H9 (cell line): Measurements from ENCODE around the gene APOLD1. TPM values are rescaled to one million over a fixed set of nuclear protein-coding genes. Genes with fewer than 3 reads are reported as not detected.
"Not testable (repeated sequence)": the region's sequence is repeated elsewhere in the genome, so short reads cannot be mapped to it uniquely, and the experiment has no call there.

ENCODE experiments used
- DNase-seq: peaks from one replicate; pipeline ENCODE4 v3.0.0-alpha.2; 2017
- H2AFZ ChIP-seq: one replicate; pipeline ENCODE4 v1.6.1; 2013; ENCODE audit warnings: mild to moderate bottlenecking, low read length, control low read depth, moderate library complexity
- H2AK5ac ChIP-seq: 2 replicates; pipeline ENCODE4 v1.6.1; 2013; ENCODE audit warnings: low read length, control low read depth, mixed read lengths; ENCODE audit not compliant: insufficient read length
- H2BK120ac ChIP-seq: one replicate; pipeline ENCODE4 v1.6.1; 2013; ENCODE audit warnings: low read depth, mild to moderate bottlenecking, low read length, control low read depth, inconsistent platforms; ENCODE audit not compliant: poor library complexity, severe bottlenecking
- H2BK12ac ChIP-seq: 2 replicates; pipeline ENCODE4 v1.6.1; 2013; ENCODE audit warnings: low read length, control low read depth, mixed read lengths, low read depth; ENCODE audit not compliant: insufficient read length
- H2BK15ac ChIP-seq: 2 replicates; pipeline ENCODE4 v1.6.1; 2013; ENCODE audit warnings: low read depth, low read length, control low read depth
- H2BK20ac ChIP-seq: one replicate; pipeline ENCODE4 v1.6.1; 2013; ENCODE audit warnings: low read depth, mild to moderate bottlenecking, low read length, control low read depth, inconsistent platforms; ENCODE audit not compliant: poor library complexity, severe bottlenecking
- H2BK5ac ChIP-seq: 2 replicates; pipeline ENCODE4 v1.6.1; 2013; ENCODE audit warnings: low read length, control low read depth, mixed read lengths; ENCODE audit not compliant: insufficient read length
- H3K14ac ChIP-seq: 2 replicates; pipeline ENCODE4 v1.6.1; 2013; ENCODE audit warnings: low read length, control low read depth; ENCODE audit not compliant: insufficient read depth
- H3K18ac ChIP-seq: 2 replicates; pipeline ENCODE4 v1.6.1; 2013; ENCODE audit warnings: low read depth, mild to moderate bottlenecking, mixed read lengths, low read length, control low read depth; ENCODE audit not compliant: insufficient read length
- H3K23ac ChIP-seq: 2 replicates; pipeline ENCODE4 v1.6.1; 2013; ENCODE audit warnings: low read length, control low read depth, mixed read lengths, low read depth; ENCODE audit not compliant: insufficient read length
- H3K23me2 ChIP-seq: 2 replicates; pipeline ENCODE4 v1.6.1; 2013; ENCODE audit warnings: low read depth, mild to moderate bottlenecking, mixed read lengths, low read length, control low read depth; ENCODE audit not compliant: insufficient read length, poor library complexity, severe bottlenecking
- H3K27ac ChIP-seq: 2 replicates; pipeline ENCODE4 v1.5.1; 2013; ENCODE audit warnings: low read length, control low read depth, mixed read lengths, low read depth; ENCODE audit not compliant: insufficient read length
- H3K27me3 ChIP-seq: 2 replicates; pipeline ENCODE4 v1.6.1; 2013; ENCODE audit warnings: low read length, control low read depth, inconsistent platforms; ENCODE audit not compliant: insufficient read depth
- H3K4ac ChIP-seq: 2 replicates; pipeline ENCODE4 v1.6.1; 2013; ENCODE audit warnings: low read depth, mild to moderate bottlenecking, control low read depth, inconsistent platforms, low read length, moderate library complexity
- H3K4me1 ChIP-seq: 2 replicates; pipeline ENCODE4 v1.6.1; 2013; ENCODE audit warnings: low read length, control low read depth, inconsistent platforms; ENCODE audit not compliant: insufficient read depth
- H3K4me2 ChIP-seq: 2 replicates; pipeline ENCODE4 v1.6.1; 2013; ENCODE audit warnings: low read length, control low read depth, mixed read lengths; ENCODE audit not compliant: insufficient read length, insufficient read depth
- H3K56ac ChIP-seq: 2 replicates; pipeline ENCODE4 v1.6.1; 2013; ENCODE audit warnings: low read depth, mild to moderate bottlenecking, mixed read lengths, low read length, control low read depth; ENCODE audit not compliant: insufficient read length
- H3K79me1 ChIP-seq: 2 replicates; pipeline ENCODE4 v1.6.1; 2013; ENCODE audit warnings: low read depth, mild to moderate bottlenecking, moderate library complexity, low read length, control low read depth, inconsistent platforms; ENCODE audit not compliant: insufficient read depth, poor library complexity, severe bottlenecking
- H3K79me2 ChIP-seq: 2 replicates; pipeline ENCODE4 v1.6.1; 2013; ENCODE audit warnings: low read length, control low read depth, inconsistent platforms; ENCODE audit not compliant: insufficient read depth
- H3K9ac ChIP-seq: 2 replicates; pipeline ENCODE4 v1.6.1; 2013; ENCODE audit warnings: low read length, control low read depth, mixed read lengths; ENCODE audit not compliant: insufficient read length; ENCODE audit errors: extremely low read depth
- H3K9me3 ChIP-seq: one replicate; pipeline ENCODE4 v1.6.1; 2013; ENCODE audit warnings: low read depth, low read length, inconsistent platforms; ENCODE audit not compliant: control insufficient read depth
- H3T11ph ChIP-seq: one replicate; pipeline ENCODE4 v1.6.1; 2013; ENCODE audit warnings: mild to moderate bottlenecking, low read length, control low read depth, inconsistent platforms
- H4K20me1 ChIP-seq: one replicate; pipeline ENCODE4 v1.6.1; 2013; ENCODE audit not compliant: control insufficient read depth, insufficient read length, insufficient read depth
- H4K5ac ChIP-seq: 2 replicates; pipeline ENCODE4 v1.6.1; 2013; ENCODE audit warnings: low read depth, mild to moderate bottlenecking, mixed read lengths, low read length, control low read depth; ENCODE audit not compliant: insufficient read length
- H4K8ac ChIP-seq: replicated peaks from 2 replicates; pipeline ENCODE4 v1.6.1; 2013; ENCODE audit warnings: low read length, control low read depth, mixed read lengths, low read depth; ENCODE audit not compliant: insufficient read length
- H4K91ac ChIP-seq: 2 replicates; pipeline ENCODE4 v1.6.1; 2013; ENCODE audit warnings: low read depth, mild to moderate bottlenecking, moderate library complexity, mixed read lengths, low read length, control low read depth; ENCODE audit not compliant: insufficient read length
- H3K27ac Mint-ChIP-seq, 3 experiments: 2 replicates in 2 of 3; 3 replicates in 1 of 3; pipeline ENCODE4 v1.8.0; 2020 to 2021; ENCODE audit warnings: mixed read lengths in 3 of 3, mild to moderate bottlenecking in 1 of 3, moderate library complexity in 1 of 3
- H3K27me3 Mint-ChIP-seq: 2 replicates; pipeline ENCODE4 v1.8.0; 2021; ENCODE audit warnings: low read depth, mild to moderate bottlenecking, moderate library complexity, mixed read lengths
- H3K36me3 Mint-ChIP-seq, 3 experiments: 2 replicates in 2 of 3; 3 replicates in 1 of 3; pipeline ENCODE4 v1.8.0; 2020 to 2021; ENCODE audit warnings: low read depth in 3 of 3, mixed read lengths in 3 of 3; ENCODE audit not compliant: insufficient read depth in 1 of 3
- H3K4me1 Mint-ChIP-seq, 2 experiments: 2 replicates each; pipeline ENCODE4 v1.8.0; 2020; ENCODE audit warnings: mixed read lengths in 2 of 2
- H3K4me3 Mint-ChIP-seq, 2 experiments: 2 replicates in 1 of 2; 3 replicates in 1 of 2; pipeline ENCODE4 v1.8.0; 2020 to 2021; ENCODE audit warnings: mild to moderate bottlenecking in 2 of 2, mixed read lengths in 2 of 2, moderate library complexity in 1 of 2
- H3K9me3 Mint-ChIP-seq, 2 experiments: 2 replicates in 1 of 2; 3 replicates in 1 of 2; pipeline ENCODE4 v1.8.0; 2020; ENCODE audit warnings: mild to moderate bottlenecking in 2 of 2, mixed read lengths in 2 of 2, moderate library complexity in 1 of 2
- WGBS: extraction: QIAGEN DNeasy Blood & Tissue Kit; methylation state at CpG from one replicate; pipeline ENCODE4 v1.1.7; 2013; ENCODE audit warnings: missing lambda C conversion rate, low lambda C conversion rate, mixed read lengths; ENCODE audit not compliant: insufficient read length; ENCODE audit errors: extremely low coverage; 5-methylcytosine and 5-hydroxymethylcytosine counted together
- total RNA-seq: library from RNA; stranded (reverse); gene quantifications from 2 replicates; pipeline ENCODE4 v1.2.1, GENCODE V29; 2021
- TF ChIP-seq, protein P1 (sequence below): fragments of 200-600 bp; sonication (generic); conservative IDR thresholded peaks from 3 replicates; pipeline ENCODE4 v1.8.0; 2021; ENCODE audit warnings: antibody characterized with exemption, mild to moderate bottlenecking

APOLD1 gene
- total RNA-seq, 1 experiment from 2014 or later: 0.48 TPM

DNA sequence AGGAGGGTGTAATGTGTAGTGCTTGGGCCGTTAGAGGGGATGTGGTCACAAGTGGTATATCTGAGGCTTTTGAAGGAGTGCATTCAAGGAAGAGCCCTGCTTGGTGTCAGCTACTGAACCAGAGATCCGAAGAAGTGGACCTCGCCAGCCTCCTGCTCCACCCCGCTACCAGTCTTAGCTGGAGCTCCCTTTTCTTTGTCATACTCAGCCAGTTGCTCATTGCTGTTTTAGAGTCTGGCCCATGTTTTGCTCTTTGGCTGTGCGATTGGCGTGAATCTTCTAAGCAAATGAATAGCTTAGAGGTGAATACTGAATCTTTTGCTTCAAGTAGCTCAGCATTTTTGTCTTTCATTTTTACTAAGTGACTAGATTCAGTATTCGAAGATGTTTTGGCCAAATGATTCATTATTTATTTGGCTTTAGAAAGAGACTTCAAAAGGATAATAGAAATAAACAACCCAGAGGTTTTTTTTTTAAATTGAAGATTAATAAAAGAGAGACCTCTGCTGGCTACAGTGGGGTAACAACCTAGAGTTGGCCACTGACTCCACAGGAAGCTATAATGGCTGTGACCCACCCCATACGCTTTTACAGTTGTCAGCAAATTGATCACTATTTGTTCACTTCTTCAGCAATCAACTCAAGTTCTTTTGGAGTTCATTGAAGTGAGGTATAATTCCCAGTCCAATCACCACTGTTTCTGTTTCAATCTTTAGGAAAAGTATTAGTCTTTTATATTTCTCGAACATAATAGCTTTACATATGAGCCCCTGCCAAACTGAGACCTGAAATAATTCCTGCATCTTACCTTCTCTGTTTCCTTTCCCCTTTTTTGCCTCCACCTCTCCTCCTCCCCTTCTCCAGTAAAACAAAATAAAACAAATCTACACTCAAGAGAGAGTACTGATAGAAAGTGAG lies 48.4 kb upstream of the APOLD1 start:
- H3K23me2 ChIP-seq: no peaks in the 10 kb centered on the region
- no peak overlapping the region for H3K4me2 ChIP-seq
- no peak overlapping the region for H3K56ac ChIP-seq
- peaks cover 21 to 22% of the 10 kb centered on the region in 2 experiments for H3K4me1 Mint-ChIP-seq
- no peak overlapping the region for H2BK5ac ChIP-seq
- H3K9me3 ChIP-seq: no peaks in the 10 kb centered on the region
- H4K91ac ChIP-seq: no peak overlapping the region
- H3T11ph ChIP-seq: no peak overlapping the region
- no peak overlapping the region for H4K5ac ChIP-seq
- H2AFZ ChIP-seq: no peak overlapping the region
- TF ChIP-seq, protein P1, sequence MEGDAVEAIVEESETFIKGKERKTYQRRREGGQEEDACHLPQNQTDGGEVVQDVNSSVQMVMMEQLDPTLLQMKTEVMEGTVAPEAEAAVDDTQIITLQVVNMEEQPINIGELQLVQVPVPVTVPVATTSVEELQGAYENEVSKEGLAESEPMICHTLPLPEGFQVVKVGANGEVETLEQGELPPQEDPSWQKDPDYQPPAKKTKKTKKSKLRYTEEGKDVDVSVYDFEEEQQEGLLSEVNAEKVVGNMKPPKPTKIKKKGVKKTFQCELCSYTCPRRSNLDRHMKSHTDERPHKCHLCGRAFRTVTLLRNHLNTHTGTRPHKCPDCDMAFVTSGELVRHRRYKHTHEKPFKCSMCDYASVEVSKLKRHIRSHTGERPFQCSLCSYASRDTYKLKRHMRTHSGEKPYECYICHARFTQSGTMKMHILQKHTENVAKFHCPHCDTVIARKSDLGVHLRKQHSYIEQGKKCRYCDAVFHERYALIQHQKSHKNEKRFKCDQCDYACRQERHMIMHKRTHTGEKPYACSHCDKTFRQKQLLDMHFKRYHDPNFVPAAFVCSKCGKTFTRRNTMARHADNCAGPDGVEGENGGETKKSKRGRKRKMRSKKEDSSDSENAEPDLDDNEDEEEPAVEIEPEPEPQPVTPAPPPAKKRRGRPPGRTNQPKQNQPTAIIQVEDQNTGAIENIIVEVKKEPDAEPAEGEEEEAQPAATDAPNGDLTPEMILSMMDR: peak; percentile 73
- no peaks in the 10 kb centered on the region for H4K20me1 ChIP-seq
- peak overlapping the region; percentile 38 to 88 (median 65); a peak in 2 of 7 replicates for H3K27ac Mint-ChIP-seq
- WGBS: no CpG with 5 or more reads among the region's 9 CpGs
- no peaks in the 10 kb centered on the region; the same call in 1 of the 2 replicates for H3K27me3 Mint-ChIP-seq
- H2BK12ac ChIP-seq: no peak overlapping the region
- H3K4me1 ChIP-seq: no peaks in the 10 kb centered on the region
- H2BK120ac ChIP-seq: no peak overlapping the region
- no peak overlapping the region for H3K27ac ChIP-seq
- no peaks in the 10 kb centered on the region for H3K9me3 Mint-ChIP-seq
- no peak overlapping the region for H3K18ac ChIP-seq
- H3K9ac ChIP-seq: no peak overlapping the region
- no peaks in the 10 kb centered on the region for H3K79me1 ChIP-seq
- no peak overlapping the region for H3K4ac ChIP-seq
- no peak overlapping the region for H4K8ac ChIP-seq
- H3K36me3 Mint-ChIP-seq: no peaks in the 10 kb centered on the region
- H2BK15ac ChIP-seq: no peak overlapping the region
- no peaks in the 10 kb centered on the region for H3K27me3 ChIP-seq
- H3K14ac ChIP-seq: no peak overlapping the region
- H2AK5ac ChIP-seq: no peak overlapping the region
- H3K4me3 Mint-ChIP-seq: no peak overlapping the region
- no peak overlapping the region for H2BK20ac ChIP-seq
- H3K79me2 ChIP-seq: no peaks in the 10 kb centered on the region
- H3K23ac ChIP-seq: no peak overlapping the region
- DNase-seq: no peak

DNA sequence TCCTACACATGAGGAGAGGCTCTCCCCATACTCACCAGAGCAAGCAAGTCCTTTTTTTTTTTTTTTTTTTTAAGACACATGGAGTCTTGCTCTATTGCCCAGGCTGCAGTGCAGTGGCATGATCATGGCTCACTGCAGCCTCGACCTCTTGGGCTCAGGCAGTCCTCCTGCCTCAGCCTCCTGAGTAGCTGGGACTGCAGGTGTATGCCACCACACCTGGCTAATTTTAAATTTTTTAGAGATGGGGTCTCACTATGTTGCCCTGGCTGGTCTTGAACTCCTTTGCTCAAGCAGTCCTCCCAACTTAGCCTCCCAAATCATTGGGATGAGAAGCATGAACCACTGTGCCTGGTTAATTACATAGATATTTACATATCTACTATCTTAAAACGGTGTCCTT lies 47.3 kb upstream of the APOLD1 start:
- not testable (repeated sequence) for H3K36me3 Mint-ChIP-seq, H3K79me1 ChIP-seq, H3K27ac ChIP-seq, H3T11ph ChIP-seq, H3K4me1 ChIP-seq, H3K4me3 Mint-ChIP-seq, H4K20me1 ChIP-seq, H4K8ac ChIP-seq, H3K4me2 ChIP-seq, H3K27me3 ChIP-seq, H3K79me2 ChIP-seq, H3K56ac ChIP-seq, H3K9me3 Mint-ChIP-seq, H2BK15ac ChIP-seq, H3K27me3 Mint-ChIP-seq, H3K4ac ChIP-seq, H3K14ac ChIP-seq, H3K18ac ChIP-seq, H3K9ac ChIP-seq, H2BK5ac ChIP-seq, H2BK20ac ChIP-seq, H2AFZ ChIP-seq, H3K23me2 ChIP-seq, H2BK120ac ChIP-seq, DNase-seq, H4K91ac ChIP-seq, H3K9me3 ChIP-seq, H3K23ac ChIP-seq, H2BK12ac ChIP-seq, H2AK5ac ChIP-seq, H3K27ac Mint-ChIP-seq, H4K5ac ChIP-seq
- WGBS: no CpG with 5 or more reads among the region's 2 CpGs
- H3K4me1 Mint-ChIP-seq: peaks cover 21 to 22% of the 10 kb centered on the region in 2 experiments
